Measurements from ENCODE around the gene AP3S1.
"Not testable (repeated sequence)": the region's sequence is repeated elsewhere in the genome, so short reads cannot be mapped to it uniquely, and the experiment has no call there.

Gene AP3S1

DNA sequence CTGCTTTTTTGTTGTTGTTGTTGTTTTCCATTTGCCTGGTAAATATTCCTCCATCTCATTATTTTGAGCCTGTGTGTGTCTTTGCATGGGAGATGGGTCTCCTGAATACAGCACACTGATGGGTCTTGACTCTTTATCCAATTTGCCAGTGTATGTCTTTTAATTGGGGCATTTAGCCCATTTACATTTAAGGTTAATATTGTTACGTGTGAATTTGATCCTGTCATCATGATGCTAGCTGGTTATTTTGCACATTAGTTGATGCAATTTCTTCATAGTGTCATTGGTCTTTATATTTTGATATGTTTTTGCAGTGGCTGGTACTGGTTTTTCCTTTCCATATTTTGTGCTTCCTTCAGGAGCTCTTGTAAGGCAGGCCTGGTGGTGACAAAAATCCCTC lies 16.8 kb upstream of the AP3S1 start:
- not testable (repeated sequence) for DNase-seq (ENCODE audit: low read depth in 2 of 2)

DNA sequence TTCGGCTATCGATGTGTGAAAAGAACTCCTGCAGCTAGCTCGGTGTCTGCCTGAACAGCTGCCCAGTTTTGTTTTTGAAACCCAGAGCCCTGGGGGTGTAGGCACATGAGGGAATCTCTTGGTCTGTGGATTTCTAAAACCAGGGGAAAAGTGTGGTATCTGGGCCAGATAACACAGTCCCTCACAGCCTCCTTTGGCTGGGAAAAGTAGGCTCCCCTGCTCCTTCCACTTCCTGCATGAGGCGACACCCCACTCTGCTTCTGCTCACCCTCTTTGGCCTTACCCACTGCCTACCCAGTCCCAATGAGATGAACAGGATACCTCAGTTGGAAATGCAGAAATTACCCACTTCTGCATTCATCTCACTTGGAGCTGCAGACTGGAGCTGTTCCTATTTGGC lies 15.8 kb upstream of the AP3S1 start:
- no peak for DNase-seq (ENCODE audit: low read depth in 2 of 2)

DNA sequence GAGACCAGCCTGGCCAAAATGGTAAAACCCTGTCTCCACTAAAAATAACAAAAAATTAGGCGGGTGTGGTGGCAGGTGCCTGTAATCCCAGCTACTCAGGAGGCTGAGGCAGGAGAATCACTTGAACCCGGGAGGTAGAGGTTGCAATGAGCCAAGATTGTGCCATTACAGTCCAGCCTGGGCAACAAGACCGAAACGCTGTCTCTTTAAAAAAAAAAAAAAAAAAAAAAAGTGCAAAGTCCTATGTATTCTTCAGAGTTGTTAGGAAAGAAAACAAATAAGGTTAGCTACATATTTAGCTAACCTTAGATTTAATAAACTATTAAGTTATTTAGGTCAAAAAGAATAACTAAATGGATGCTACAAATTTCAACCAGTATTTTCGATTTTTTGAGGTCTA lies 11.8 kb upstream of the AP3S1 start:
- no peak for DNase-seq (ENCODE audit: low read depth in 2 of 2)

DNA sequence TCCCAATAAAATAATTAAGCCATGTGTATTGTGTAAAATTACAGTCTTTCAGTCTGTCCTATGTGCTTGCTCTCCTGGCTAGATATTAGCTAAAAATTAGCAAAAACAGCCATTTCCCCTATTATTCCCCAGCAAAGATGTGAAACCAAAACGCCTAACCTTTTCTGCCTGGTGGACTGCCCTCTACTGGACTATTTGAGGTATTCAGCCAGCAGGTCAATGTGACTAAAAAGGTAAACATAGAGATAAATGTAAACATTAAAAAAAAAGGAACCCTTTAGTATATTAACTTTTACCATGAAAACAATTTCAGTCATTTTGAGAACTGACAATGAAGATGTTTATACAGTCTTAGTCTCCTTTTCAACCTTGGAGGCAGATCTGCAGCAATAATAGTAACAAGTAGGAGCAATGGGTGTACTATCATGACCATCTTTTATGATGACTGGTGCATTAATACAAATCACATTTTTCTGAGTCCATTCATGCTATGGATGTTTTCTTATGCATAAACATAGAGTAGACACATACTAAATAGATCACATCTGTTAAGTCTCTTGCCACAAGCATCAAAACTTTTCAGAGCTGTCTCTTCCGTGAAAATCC lies 10.5 kb upstream of the AP3S1 start:
- no peak for DNase-seq (ENCODE audit: low read depth in 2 of 2)

DNA sequence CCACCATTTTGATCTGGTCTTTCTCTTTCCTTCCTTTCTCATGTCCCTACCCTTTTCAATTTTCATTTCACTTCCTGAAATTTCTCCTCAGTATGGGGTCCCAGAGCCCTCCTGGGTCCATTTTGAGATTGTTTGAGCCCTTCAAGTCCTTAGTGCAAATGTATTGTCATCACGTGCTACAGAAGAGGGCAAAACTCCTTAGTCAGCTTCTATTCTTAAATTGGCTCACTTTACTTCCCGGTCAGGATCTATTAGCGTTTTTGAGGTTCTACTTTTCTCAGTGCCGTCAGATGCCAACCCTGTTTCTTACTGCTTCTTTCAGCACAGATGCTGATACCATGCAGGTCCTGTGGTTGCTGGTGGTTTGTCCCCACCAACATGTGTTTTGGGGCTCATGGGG lies 6.3 kb upstream of the AP3S1 start:
- no peak for DNase-seq (ENCODE audit: low read depth in 2 of 2)

- DNase-seq (ENCODE audit: low read depth in 2 of 2) = no peak
Measured at GRCh38 chr5:115838885-115839518, 2.7 kb upstream of the AP3S1 start.

DNA sequence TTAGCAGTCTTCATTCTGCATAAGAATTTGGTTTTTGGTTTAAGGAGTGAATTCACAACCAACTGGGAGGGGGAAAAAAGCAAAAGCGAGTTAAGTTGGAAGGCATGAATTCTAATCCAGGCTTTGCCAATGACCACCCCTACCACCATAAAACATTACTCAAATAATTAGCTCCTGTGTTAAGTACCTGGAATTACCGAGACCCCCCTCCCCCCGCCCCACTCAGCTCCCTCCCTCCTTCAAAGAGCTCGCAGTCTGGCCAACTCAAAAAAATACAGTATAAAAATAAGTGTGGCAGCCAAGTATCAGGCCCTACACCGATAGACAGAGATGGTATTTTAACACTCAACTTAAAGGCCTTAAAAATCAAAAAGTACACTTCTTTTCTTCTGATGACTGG lies 862 bp upstream of the AP3S1 start:
- no peak for DNase-seq (ENCODE audit: low read depth in 2 of 2)

GRCh38 chr5:115842089-115842935 lies 577 bp downstream of the AP3S1 start:
- DNase-seq (ENCODE audit: low read depth in 2 of 2) = no peak

- DNase-seq (ENCODE audit: low read depth in 2 of 2) = no peak
Measured at GRCh38 chr5:115842952-115843351, 1.2 kb downstream of the AP3S1 start.

- DNase-seq (ENCODE audit: low read depth in 2 of 2) = no peak
Measured at GRCh38 chr5:115843444-115844130, 1.9 kb downstream of the AP3S1 start.

GRCh38 chr5:115844321-115844817 lies 2.6 kb downstream of the AP3S1 start:
- no peak for DNase-seq (ENCODE audit: low read depth in 2 of 2)

- no peak for DNase-seq (ENCODE audit: low read depth in 2 of 2)
Measured at GRCh38 chr5:115847290-115847689, 5.6 kb downstream of the AP3S1 start.

- no peak for DNase-seq (ENCODE audit: low read depth in 2 of 2)
Measured at GRCh38 chr5:115849258-115849798, 7.6 kb downstream of the AP3S1 start.

GRCh38 chr5:115850744-115851416 lies 9.1 kb downstream of the AP3S1 start:
- no peak for DNase-seq (ENCODE audit: low read depth in 2 of 2)

DNA sequence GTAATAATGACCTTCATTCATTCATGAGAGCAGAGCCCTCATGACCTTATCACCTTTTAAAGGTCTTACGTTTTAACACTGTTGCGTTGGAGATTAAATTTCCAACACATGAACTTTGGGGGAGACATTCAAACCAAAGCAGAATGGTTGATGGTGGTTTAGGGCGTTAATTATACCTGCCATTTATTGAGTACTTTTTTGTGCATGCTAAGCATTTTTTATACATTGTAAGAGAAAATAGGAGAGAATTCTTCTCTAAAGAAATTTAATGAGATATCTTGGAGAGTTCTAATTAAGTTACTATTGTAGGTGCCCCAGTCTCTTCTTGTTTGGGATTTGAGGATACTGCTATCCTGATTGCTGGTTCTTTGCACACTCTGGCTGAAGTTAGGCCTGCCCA lies 12.4 kb downstream of the AP3S1 start:
- no peak for DNase-seq (ENCODE audit: low read depth in 2 of 2)

GRCh38 chr5:115855959-115856358 lies 14.2 kb downstream of the AP3S1 start:
- DNase-seq (ENCODE audit: low read depth in 2 of 2) = no peak

GRCh38 chr5:115857057-115857479 lies 15.3 kb downstream of the AP3S1 start:
- no peak for DNase-seq (ENCODE audit: low read depth in 2 of 2)

GRCh38 chr5:115857626-115858349 lies 16.1 kb downstream of the AP3S1 start:
- DNase-seq (ENCODE audit: low read depth in 2 of 2) = no peak

DNA sequence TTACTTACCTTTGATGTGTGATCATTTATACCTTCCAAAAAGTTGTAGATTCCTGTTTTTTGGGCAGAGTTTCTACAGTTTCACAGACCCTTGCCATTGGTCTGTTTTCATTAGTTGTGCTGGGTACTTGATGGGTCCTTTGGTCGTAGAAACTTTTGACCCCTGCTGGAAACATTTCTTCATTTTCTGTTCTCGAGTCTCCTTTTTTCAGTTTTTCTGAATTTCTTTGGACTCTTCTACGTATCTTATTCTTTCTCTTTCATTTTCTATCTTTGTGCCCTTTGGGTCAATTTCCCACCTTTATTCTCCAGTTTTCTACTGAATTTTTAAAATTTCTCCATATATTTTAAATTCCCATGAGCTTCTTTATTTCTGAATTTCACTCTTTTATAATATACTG lies 16.7 kb downstream of the AP3S1 start:
- no peak for DNase-seq (ENCODE audit: low read depth in 2 of 2)

DNA sequence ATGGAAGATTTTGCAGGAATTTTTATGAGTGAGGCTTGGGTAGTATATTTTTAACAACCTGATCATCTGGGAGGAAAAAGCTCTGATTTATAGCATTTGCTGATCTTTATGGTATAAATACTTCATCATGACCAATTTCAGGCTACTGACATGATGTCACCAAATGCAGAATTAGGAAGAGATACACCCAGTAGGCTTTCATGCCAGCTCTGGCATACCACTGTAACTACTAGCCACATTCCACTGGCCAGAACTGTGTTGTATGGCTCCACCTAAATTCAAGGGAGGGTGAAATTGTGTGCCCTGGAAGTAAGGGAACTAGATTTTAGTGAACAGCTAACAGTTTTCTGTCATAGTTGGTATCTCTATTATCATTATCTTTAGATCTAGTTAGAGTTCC lies 17.6 kb downstream of the AP3S1 start:
- DNase-seq (ENCODE audit: low read depth in 2 of 2) = no peak

Data from stimulated activated CD4-positive, alpha-beta T cell treated with anti-CD3 and anti-CD28 coated beads, Interleukin-4, amount 100 ng/mL, for 48 hours (primary cell).